GM15510 (cell line): ENCODE data around the gene LILRA2.

Source experiments
- POLR2A ChIP-seq: IDR thresholded peaks from 3 replicates; pipeline ENCODE4 v1.6.1; 2011; ENCODE audit warnings: borderline replicate concordance; ENCODE audit not compliant: insufficient read length; ENCODE audit errors: extremely low read depth

LILRA2 gene

DNA sequence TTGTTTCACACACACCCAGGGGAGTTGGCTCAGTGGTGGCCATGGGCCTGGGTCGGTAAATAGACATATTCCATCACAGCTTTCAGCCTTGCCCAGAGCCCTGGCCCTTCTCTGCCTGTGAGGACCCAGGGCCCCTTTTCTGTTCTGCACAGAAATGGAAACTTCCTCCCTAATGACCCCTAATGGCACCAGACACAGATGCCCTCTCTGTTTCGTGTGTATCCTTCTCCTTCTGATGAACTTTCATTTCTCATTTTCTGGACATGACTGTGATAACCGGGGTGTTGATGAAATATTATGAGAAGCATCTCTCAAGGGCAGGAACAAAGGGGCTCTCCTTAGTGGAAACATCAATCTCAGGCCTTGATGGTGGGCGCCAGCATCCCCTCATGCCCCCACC lies 32.6 kb downstream of the LILRA2 start:
- no peak for TF ChIP-seq POLR2A

- no peak for TF ChIP-seq POLR2A
Observed at GRCh38 chr19:54606891-54607784, 33.5 kb downstream of the LILRA2 start.

GRCh38 chr19:54607785-54608150 lies 34.2 kb downstream of the LILRA2 start:
- no peak for TF ChIP-seq POLR2A

DNA sequence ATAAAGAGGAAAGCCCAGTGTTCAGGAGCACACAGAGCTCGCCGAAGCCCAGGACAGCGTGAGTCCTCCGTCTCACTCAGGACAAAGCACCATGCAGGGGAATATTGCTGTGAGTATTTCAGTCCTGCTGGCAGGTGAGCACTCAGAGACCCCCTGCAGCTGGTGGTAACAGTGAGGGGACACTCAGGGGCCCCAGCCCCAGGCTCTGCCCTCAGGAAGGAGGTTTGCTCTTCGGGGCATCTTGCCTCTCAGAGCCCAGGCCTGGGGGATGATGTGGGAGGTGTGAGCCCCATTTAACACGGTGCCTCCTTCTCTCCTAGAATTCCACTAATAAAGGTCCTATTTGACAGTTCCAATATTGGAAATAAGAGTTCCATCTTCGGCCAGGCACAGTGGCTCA lies 34.6 kb downstream of the LILRA2 start:
- no peak for TF ChIP-seq POLR2A

GRCh38 chr19:54608792-54609191 lies 35.2 kb downstream of the LILRA2 start:
- TF ChIP-seq POLR2A: no peak

- TF ChIP-seq POLR2A: no peak
Observed at GRCh38 chr19:54609356-54609791, 35.8 kb downstream of the LILRA2 start.

GRCh38 chr19:54612428-54612827 lies 38.8 kb downstream of the LILRA2 start:
- no peak for TF ChIP-seq POLR2A

DNA sequence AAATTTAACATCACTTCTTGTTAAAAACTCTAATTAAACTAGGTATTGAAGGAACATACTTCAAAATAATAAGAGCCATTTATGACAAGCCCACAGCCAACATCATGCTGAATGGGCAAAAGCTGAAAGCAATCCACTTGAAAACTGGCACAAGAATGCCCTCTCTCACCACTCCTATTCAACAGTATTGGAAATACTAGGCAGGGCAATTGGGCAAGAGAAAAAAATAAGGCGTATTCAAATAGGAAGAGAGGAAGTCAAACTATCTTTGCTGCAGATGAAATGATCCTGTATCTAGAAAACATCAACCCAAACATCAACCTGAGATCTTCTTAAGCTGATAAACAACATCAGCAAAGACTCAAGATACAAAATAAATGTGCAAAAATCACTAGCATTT lies 41.1 kb downstream of the LILRA2 start:
- TF ChIP-seq POLR2A: no peak

GRCh38 chr19:54616057-54616456 lies 42.5 kb downstream of the LILRA2 start:
- no peak for TF ChIP-seq POLR2A

DNA sequence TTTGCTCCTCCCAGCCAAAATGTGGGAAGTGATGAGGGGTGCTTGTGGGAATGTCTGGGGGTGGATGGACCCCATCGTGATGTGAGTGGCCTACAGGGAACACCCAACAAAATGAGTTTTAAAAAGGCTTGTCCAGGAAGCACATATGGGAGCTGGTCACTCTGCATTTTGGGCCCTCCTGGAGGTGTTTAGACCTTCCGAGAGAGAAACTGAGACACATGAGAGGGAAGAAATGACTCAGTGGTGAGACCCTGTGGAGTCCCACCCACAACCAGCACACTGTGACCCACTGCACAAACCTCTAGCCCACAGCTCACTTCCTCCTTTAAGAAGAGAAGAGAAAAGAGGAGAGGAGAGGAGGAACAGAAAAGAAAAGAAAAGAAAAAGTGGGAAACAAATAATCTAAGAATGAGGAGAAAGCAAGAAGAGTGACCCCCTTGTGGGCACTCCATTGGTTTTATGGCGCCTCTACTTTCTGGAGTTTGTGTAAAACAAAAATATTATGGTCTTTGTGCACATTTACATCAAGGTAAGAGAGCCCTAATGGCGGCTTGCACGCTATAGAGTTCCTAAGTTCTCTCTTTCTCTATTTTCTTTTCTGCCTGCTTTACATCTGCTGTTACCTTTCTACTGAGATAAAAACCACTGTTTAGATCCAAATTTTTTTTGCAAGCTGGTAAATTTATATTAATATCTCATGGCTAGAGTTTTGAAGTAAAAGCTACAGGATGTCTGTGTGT lies 43.4 kb downstream of the LILRA2 start:
- peak; percentile 38 for TF ChIP-seq POLR2A

GRCh38 chr19:54620464-54620863 lies 46.9 kb downstream of the LILRA2 start:
- no peak for TF ChIP-seq POLR2A

- no peak for TF ChIP-seq POLR2A
Observed at GRCh38 chr19:54622431-54622830, 48.8 kb downstream of the LILRA2 start.

DNA sequence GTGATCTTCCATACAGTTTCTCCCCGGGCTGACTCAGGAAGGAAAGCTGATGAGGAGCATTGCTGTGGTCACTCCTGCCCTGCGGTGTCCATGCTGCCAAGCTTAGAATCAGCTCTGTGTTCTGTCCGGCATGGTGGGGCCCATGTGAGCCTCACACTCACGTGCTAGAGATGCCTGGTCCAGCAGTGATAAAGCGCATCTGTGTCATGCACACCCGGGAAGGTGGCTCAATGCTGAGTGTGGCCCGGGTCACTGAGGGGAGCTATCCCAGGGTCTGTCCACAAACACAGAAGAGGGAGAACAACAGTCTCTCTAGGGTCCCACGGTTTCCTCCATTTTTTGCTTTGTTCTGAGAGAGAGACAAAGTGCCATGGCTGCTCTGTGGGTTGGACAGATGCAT lies 53.2 kb downstream of the LILRA2 start:
- TF ChIP-seq POLR2A: no peak

DNA sequence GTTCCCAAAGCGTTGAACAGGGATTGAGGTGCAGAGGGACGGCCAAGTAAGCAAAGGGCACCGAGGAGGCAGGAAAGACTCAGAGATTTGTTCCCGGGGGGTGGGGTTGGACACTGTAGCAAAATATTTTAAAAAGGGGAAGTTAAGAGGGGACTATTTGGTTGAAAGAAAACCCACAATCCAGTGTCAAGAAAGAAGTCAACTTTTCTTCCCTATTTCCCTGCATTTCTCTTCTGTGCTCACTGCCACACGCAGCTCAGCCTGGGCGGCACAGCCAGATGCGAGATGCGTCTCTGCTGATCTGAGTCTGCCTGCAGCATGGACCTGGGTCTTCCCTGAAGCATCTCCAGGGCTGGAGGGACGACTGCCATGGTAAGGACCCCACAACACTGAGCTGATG lies 56.7 kb downstream of the LILRA2 start, which contains the start of gene LILRB1:
Gene LILRB1, plus strand, starts transcription at position 223 of the 400 bp plus-strand sequence. CDS start 590 bp downstream, outside the sequence.
- peak; percentile 2 for TF ChIP-seq POLR2A

DNA sequence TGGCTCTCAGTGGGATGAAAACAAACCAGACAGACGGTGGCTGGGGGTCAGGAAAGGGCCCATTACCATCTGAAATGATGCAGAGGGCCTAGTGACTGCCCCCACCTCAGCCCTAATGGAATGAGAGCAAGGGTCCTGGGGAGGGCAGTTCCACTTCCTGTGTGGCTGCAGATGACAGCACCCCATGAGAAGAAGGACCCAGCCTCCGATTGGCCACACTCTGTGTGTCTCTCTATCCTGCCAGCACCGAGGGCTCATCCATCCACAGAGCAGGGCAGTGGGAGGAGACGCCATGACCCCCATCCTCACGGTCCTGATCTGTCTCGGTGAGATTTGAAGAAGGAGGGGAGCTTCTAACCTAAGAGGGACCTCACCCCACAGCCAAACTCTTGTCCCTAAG lies 57.2 kb downstream of the LILRA2 start:
- TF ChIP-seq POLR2A: no peak

DNA sequence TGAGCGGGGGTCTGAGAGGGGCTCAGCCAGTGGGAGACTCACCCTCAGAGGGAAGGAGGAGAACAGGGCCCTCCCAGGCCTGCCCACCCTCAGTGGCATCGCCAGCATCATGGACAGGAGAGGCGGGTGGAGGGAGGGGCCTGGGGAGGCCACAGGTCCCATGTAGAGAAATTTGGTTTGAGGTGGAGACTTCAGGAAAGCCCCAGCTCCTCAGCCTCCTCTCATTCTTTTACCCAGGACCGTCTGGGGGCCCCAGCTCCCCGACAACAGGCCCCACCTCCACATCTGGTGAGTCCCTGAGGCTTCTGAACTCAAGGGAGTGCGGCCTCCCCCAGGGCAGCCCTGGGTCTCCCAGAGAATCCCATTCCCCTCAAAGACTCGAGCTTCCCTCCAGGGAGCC lies 59.8 kb downstream of the LILRA2 start:
- no peak for TF ChIP-seq POLR2A

DNA sequence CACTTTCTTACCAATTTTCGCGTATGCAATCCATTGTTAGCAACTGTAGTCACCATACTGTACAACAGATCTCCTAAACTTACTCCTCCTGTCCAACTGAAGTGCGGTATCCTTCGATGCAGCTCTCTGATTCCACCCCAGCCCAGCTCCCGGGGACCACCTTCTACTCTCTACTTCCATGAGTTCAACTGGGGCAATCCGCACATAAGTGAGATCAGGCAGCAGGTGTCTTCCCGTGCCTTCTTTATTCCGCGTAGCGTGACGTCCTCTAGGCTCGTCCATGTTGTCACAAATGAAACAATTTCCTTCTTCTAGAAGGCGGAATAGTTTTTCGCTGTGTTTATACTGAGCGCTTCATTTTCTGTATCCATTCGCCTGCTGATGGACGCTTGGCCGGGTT lies 65.1 kb downstream of the LILRA2 start:
- TF ChIP-seq POLR2A: no peak
